NCI-H146 treated with DMSO at 0.1 percent for 48 hours (cell line): ENCODE data around the gene ARHGEF11.
"Not testable (repeated sequence)": the region's sequence is repeated elsewhere in the genome, so short reads cannot be mapped to it uniquely, and the experiment has no call there.

Experiments used
- DNase-seq: peaks from one replicate; lab custom pipeline; 2025; ENCODE audit not compliant: unreplicated experiment; lab: John Stamatoyannopoulos, UW

Gene ARHGEF11

DNA sequence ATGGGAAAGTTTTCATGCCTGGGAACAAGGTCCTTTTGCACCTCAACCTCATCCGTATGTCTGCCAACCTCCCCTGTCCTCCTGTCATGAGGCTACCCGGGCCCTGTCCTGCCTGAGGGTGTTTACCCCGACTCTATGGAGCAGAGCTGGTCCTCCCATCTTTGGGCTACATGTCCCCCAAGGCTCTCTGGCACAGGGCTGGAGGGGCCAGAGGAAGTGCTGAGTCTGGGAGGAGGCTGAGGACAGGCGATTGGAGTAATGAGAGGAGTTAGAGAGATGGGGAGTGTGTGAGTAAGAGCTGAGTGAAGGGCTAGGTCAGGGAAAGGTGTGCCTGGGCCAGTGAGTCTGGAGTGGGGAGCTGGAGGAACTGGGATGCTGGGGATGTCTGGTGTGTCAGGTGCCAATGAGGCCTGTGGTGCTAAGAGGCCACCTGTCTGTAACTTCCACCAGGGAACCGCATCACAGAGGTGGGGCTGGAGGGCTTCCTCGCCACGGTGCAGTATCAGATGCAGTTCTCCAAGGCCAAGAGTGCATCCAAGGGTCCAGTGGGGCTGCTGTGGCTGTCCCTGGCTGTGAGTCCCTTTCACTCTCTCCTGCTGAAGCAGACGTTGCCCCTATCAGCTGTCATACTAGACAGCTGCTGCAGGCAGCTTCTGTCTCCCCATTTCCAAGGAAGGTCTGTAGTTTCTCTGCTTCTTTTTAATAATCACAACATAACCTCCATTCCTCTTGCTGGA lies 113.4 kb downstream of the ARHGEF11 start:
- DNase-seq: no peak

DNA sequence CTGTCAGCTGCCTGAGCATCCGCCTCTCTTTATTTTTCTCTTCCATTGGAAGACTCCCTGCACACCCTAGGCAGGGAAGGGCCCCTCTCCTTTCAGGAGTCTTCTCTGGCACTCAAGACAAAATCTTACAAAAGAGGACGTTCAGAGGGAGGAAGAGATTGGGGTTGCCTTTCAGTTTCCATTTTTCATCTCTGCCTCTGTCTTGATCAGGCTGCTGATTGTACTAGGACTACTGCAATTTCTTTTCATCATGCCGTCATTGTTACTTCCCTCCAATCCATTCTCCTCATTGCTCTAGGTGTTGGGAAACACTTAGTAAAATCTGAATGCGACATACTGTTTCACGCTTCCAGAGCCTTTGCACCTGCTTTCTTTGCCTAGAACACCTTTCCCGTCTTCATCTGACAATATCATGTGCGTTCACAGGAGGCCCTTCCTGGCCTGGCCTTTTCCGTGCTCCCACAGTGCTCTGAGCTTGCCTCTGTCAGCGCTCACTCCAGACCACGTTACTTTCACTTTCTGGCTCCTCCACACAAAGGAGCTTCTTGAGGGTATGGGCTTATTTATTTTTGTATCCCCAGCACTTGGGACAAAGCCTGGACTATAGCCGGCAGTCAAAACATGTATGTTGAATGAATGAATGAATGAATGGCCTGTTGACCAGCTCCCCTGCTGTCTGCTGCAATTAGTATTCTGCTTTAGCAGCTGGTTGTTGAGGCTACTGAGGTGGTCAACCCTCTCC lies 114.2 kb downstream of the ARHGEF11 start:
- no peak for DNase-seq

DNA sequence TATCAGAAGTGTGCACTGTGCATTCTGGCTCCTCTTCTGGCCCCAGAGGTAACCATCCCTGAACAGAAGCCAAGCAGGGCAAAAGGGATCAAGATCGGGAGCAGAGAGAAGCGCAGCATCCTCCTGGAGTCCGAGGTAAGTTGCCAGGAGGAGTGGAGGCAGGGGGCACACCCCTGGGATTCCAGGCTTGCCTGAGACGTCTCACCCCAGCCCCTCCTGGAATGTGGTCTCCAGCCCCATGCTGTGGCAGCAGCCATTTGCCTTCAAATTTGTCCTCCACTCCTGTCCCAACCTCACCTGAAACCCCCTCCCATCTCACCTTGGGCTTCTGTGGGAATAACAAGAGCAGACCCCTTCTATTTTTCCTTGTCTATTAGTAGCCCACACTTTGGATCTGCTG lies 115.1 kb downstream of the ARHGEF11 start:
- DNase-seq: no peak

DNA sequence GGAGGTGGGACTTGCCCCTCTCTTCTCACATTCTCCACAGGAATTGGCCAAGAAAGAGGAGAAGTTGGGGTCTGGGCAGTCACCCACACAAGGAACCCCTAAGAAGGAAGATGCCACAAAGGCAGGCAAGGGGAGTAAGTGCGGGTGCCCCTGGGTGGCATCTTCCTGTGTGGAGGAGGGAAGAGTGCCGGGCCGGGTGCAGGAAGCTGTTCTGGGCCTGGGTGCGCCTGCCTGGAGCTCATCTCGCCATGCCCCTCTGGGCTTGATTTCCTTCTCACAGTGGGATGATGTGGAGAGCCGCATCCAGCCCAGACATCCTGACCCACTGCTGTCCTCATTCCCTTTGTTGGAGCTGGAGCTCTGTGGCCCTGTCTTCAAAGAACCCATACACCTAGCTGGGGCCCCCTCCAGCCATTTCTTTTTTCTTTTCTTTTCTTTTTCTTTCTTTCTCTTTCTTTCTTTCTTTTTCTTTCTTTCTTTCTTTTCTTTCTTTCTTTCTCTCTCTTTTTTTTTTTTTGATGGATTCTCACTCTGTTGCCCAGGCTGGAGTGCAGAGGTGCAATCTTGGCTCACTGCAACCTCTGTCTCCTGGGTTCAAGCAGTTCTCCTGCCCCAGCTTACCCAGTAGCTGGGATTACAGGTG lies 115.8 kb downstream of the ARHGEF11 start:
- no peak for DNase-seq

DNA sequence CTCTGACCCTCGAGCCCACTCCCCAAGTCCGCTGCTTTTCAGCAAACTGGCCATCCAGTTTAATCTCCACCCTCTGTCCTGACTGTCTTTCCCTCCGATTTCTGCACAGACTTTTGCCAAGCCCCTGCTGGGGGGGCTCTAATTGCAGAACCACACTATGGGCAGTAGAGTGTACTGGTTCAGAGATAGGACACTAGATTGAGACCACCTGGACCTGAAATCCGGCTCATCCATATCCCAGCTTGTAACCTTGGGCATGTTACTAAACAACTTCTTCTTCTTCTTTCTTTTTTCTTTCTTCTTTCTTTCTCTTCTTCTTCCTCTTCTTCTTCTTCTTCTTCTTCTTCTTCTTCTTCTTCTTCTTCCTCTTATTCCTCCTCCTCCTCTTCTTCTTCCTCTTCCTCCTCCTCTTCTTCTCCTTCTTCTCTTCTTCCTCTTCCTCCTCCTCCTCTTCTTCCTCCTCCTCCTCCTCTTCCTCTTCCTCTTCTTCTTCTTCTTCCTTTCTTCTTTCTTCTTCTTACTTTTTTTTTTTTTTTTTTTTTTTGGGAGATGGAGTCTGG lies 117.4 kb downstream of the ARHGEF11 start:
- no peak for DNase-seq

DNA sequence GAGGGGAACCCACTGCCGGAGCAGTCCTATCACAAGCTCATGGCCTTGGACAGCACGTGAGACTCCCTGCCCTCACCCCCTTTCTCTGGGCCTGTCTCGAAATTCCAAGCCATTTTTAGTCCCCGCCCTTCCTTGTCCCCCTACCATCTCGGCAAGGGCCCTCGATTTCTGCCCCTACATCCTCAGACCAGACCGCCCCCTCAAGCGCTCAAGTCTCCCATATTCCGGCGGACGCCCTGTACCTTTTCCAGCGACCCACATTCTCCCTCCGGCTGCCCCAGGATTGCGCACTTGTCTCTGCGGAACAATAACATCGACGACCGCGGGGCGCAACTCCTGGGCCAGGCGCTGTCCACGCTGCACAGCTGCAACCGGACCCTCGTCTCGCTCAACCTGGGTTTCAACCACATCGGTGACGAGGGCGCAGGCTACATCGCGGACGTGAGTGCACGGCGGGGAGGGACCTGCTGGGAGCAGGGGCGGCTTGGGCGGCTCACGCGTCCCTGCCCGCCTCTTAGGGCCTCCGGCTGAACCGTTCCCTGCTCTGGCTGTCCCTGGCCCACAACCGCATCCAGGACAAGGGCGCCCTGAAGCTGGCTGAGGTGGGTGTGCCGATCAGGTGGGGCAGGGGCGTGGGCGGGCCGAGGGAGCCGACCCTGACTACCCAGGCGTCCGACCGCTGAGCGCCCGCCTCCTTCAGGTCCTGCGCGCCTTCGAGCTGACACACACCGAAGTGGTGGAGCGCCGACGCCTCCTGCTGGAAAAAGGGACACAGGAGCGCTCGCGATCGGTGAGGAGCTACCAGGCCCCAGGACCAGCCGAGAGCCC lies 118.1 kb downstream of the ARHGEF11 start:
- DNase-seq: peak; percentile 40

DNA sequence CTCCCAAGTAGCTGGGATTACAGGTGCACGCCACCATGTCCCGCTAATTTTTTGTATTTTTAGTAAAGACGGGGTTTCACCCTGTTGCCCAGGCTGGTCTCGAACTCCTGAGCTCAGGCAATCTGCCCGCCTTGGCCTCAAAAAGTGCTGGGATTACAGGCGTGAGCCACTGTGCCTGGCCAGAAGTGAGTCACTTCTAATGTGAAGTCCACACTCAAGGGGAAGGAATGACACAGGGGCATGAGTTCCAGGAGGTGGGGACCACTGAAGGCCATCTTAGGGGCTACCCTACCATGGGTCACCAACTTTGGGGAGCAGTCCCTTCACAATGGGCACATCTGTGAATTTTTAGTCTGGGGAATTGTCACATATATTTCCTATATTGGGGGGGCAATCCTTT lies 118.8 kb downstream of the ARHGEF11 start:
- not testable (repeated sequence) for DNase-seq

DNA sequence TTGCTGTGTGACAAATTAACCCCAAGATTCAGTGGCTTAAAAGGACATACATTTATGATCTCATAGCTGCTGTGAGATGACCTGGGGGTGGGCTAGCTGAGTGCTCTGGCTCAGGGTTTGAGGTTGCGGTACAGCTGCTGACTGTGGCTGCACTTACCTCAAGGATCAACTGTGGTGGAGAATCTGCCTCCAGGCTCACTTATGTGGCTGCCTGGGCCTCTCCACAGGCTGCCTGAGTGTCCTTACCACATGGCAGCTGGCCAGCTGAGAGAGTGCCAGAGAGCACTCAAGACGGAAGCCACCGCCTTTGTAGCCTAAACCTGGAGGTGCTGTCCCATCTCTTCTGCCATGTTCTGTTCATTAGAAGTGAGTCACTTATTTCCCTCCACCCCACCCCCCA lies 119.4 kb downstream of the ARHGEF11 start:
- DNase-seq: no peak

DNA sequence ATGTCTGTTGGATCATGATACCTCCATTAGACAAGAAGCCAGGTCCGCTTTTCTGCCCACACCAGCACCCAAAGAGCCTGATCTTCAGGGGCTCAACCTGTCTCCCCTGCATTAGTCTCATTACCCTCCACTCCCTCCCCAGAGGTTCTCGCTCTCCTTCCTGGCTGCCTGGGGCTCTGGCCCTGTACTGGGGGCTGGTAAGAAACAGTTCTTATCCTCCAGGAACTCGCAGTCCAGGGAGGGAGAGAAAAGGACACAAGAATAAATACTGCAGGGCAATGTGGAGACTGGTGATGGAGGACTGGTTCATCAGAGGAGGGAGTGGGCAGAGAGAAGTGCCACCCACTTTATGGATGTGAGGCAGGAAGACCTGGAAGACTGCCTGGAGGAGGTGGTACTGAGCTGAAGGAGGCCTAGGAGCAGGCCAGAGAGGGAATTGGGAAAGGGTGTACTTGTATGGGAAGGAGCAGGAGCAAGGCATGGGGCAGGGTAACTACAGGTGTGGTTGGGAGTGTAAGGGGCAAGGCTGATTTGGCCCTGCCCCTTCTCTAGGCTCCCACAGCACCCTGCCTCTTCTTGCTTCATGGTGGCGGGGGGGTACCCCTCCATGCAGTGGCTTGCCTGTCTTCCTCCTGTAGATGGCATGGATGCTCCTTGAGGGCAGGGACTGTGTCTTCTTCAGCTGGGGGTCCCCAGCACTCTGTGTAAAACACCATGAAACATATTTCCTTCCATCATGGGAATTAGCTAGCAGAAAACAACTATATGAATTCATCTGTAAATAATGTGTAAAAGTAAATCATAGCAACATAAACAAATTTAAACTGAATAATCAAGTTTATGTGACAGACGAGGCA lies 120.2 kb downstream of the ARHGEF11 start:
- DNase-seq: no peak

DNA sequence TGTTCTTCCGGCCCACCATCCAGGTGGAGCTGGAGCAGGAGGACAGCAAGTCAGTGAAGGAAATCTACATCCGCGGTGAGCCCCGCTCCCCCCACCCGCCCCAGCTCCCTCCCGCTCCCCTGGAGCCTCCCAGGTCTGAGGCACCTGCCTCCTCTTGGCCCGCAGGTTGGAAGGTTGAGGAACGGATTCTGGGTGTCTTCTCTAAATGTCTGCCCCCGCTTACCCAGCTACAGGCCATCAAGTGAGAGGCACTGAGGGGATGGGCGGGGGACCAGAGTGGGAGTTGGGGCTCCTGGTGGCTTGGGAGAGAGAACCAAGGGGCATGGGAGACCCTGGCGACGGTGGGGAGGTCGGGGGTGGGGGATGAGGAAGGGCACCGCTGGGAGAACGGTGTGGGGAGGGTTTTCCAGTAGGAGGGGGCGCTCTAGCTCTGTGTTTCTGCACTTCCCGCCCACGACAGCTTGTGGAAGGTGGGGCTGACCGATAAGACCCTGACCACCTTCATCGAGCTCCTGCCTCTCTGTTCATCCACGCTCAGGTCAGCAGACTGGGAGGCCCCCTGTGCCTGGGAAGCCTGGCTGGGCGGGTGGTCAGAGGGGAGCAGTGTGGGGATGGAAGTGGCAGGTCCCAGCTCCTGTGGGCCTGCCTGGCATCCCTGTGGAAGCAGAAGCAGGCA lies 120.9 kb downstream of the ARHGEF11 start:
- no peak for DNase-seq

DNA sequence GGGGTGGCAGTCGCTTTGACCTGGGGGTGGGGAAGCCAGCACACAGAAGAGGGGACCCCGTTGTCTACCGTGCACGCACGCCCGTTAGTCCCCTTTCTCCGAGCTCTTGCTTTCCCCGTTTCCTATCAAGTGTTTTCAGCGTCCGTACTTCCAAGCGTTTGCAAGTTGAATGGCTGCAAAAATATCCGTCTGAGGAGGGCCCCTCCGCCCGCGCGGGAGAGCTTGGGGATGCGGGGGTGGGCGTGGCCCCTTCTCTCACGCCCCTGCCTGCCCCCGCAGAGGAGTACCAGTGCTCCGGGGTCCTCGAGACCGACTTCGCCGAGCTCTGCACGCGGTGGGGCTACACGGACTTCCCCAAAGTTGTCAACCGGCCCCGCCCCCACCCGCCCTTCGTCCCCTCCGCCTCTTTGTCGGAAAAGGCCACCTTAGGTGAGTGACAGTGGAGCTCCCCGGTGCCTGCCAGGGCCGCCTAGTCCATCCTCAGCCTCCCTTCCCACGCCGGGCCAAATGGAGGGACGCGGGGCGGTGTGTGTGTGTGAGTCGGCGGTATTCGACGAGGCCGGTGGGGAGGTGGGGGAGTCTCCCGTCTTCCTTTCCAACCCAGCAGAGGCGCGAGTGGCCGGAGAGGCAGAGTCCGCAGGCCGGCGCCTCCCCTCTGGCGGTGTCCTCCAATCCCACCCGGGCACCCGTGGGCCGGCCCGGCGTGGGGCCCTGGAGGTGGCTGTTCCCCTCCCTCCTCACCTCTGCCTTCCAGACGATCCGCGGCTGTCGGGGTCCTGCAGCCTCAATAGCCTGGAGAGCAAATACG lies 121.7 kb downstream of the ARHGEF11 start:
- DNase-seq: no peak

DNA sequence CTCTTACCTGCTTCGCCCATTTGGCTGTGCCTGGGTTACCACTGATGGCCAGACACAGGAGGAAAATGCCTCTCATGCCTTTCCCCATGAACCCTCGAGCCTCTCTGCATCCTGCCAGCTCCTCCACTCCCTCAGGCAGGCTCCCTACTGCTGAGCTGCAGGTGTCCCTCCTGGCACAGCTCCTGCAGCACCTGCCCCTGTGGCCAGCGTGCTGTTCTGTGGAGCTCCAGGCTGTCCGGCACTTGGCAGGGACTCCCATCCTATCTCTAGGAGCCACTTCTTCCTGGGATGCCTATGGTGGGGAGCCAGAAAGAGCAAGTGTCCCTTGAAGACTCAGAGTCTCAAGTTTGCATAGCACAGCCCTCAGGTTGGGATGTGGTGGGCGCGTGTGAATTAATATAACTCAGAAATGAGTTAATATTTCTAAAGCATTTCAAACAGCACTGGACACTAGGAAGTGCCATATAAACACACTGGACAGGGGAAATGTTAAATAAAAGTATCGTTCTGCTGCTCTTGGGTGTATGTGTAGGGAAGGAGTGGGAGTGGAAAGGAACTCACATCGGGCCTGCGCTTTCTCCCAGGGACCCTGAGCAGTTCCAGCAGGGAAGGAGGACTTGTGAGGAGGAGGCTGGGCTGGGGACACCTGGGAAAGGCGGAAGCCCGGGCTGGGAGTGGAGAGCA lies 122.4 kb downstream of the ARHGEF11 start:
- peak; percentile 35 for DNase-seq

DNA sequence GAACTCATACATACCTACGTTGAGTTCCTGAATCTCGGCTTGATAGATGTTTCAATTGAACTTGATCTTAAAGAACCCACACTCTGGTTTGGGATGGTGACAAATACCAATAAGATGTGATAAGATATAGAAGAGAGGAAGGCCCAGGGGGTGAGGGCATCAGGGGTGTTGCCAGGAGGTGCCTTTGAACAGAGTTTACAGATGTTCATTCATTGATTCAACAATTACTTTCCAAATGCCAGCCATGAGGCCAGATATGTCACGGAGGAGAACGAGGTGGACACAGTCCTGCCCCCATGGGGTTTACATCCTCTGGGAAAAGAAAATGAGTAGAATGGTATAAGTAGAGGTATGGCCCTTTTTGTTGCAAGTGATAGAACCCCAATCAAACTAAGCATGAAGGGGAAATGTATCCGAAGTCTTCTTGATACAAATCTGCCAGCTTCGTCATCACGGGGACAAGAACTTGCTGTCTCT lies 124.5 kb downstream of the ARHGEF11 start:
- DNase-seq: no peak

DNA sequence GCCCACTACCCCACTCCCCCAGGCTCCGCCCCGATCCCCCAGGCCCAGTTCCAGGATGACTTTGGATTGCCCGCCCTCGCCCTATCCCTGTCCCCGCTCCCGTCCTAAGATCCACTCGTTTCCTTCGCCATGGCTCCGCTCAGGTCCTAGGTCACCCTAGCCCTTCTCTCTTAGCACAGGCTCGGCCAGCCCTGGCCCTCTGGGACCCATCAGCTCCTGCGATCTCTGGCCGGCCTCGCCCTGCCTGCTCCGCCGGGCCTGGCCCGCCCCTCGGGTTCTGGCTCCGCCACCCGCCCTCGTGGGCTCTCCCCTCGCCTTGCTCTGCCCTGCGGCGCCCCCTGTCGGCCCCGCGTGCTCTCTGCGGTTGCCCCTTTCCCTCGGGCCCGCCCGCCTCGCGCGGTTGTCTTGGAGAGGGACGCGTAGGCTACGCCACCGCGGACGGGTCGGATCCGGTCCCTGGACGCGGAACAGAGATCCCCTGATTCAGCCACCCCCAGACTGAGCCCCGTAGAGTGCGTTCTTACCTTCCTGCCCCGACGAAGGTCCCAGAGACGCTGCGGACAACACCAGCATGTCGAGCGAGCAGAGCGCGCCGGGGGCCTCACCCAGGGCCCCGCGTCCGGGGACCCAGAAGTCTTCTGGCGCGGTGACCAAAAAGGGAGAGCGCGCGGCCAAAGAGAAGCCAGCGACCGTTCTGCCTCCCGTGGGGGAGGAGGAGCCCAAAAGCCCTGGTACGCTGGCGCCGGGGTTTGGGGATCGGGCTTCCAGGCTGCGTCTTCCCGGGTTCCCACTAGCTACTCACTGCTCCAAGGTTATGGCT lies 125.1 kb downstream of the ARHGEF11 start, which contains the start of gene LRRC71:
Gene LRRC71, plus strand, starts transcription at position 400 of the 820 bp plus-strand sequence. Its CDS starts 172 bp downstream, at position 572.
- DNase-seq: peak; percentile 48

DNA sequence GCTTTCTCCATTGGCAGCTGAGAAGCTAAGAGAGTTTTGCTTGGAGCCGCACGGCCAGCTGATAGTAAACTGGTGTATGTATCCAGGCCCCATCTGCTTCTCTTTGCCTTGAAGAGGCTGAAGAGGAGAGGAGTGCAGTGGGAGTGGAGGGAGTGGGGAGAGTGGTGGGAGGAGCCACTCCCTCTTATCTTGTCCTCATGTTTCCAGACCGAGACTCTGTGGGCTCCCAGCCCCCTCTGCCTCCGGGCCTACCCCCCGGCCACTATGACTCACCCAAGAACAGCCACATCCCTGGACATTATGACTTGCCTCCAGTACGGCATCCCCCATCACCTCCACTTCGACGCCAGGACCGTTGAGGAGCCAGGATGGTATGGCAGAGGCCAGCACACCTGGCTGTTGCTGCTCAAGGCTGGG lies 131.1 kb downstream of the ARHGEF11 start:
- no peak for DNase-seq

DNA sequence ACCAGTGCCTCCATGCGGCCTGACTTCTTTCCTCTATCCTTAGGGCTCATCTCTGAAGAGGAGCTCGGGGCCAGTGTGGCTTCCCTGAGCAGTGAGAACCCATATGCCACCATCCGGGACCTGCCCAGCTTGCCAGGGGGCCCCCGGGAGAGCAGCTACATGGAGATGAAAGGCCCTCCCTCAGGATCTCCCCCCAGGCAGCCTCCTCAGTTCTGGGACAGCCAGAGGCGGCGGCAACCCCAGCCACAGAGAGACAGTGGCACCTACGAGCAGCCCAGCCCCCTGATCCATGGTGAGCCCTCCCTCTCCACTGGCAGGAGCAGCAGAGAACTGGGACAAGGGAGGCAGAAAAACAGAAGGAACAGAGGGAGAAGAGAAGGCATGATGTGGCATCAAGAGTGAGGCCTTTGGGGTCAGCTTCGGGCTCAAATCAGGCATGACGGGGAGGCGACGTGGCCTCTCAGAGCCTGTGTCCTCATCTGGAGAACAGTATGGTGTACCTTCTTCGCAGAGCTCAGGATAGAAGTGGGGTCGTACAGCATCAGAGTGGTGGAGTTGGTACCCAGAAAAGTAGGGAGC lies 131.6 kb downstream of the ARHGEF11 start:
- DNase-seq: no peak
